GM12878 (cell line): ENCODE data around the gene CFAP47. TPM values are rescaled to one million over a fixed set of nuclear protein-coding genes. Genes with fewer than 3 reads are reported as not detected.

Experiments
- ATAC-seq: fragments of 200-7000 bp; cut with Tn5 transposase; 3 replicates; pipeline ENCODE4 v1.9.1; 2020; ENCODE audit warnings: mild to moderate bottlenecking, moderate library complexity
- BruUV-seq: library from RNA; stranded (reverse); fragments of 400-500 nt; replicated peaks from 2 replicates; lab custom pipeline; 2021; lab: Mats Ljungman, UMichigan
- CTCF ChIA-PET: fragments of 300-600 bp; sonication (Branson Sonifier 250); formaldehyde crosslinking; extraction: SDS; loops from one replicate; lab custom pipeline; 2021; ENCODE audit warnings: inconsistent platforms; lab: Yijun Ruan, JAX
- POLR2A ChIA-PET: fragments of 350-600 bp; formaldehyde crosslinking; extraction: SDS; loops from one replicate; lab custom pipeline; 2021; ENCODE audit warnings: inconsistent platforms; lab: Charles Lee
- RAD21 ChIA-PET: fragments of 300-600 bp; sonication (Branson Sonifier 250); formaldehyde crosslinking; loops from one replicate; lab custom pipeline; 2023; ENCODE audit warnings: antibody characterized with exemption; ENCODE audit not compliant: unreplicated experiment; lab: Charles Lee
- SMC1A ChIA-PET: fragments of 300-600 bp; sonication (Branson Sonifier 250); formaldehyde crosslinking; loops from one replicate; lab custom pipeline; 2023; ENCODE audit not compliant: unreplicated experiment, uncharacterized antibody; lab: Charles Lee
- DNase-seq: peaks from one replicate; pipeline ENCODE4 v3.0.0-alpha.2; 2011; ENCODE audit warnings: low read depth, low spot score
- FAIRE-seq: peaks from 3 replicates; lab custom pipeline; 2011; peaks lifted over from hg19 to GRCh38; lab: Jason Lieb, UNC
- H2AFZ ChIP-seq: 2 replicates; pipeline ENCODE4 v1.6.0; 2011; ENCODE audit warnings: low read depth, low read length, control low read depth; ENCODE audit not compliant: control insufficient read depth
- H3K27ac ChIP-seq: 2 replicates; pipeline ENCODE4 v1.5.1; 2011; ENCODE audit warnings: control low read depth; ENCODE audit not compliant: control insufficient read depth, insufficient read depth
- H3K27me3 ChIP-seq, 2 experiments: replicated peaks in 1 of 2; 2 replicates each; pipeline versions ENCODE4 v1.6.0 to v1.6.1; 2011; ENCODE audit warnings: low read length in 1 of 2; ENCODE audit not compliant: control insufficient read depth in 2 of 2, insufficient read depth in 2 of 2
- H3K36me3 ChIP-seq, 2 experiments: 2 replicates each; pipeline ENCODE4 v1.5.1; 2011; ENCODE audit warnings: low read length in 1 of 2; ENCODE audit not compliant: control insufficient read depth in 2 of 2, insufficient read depth in 2 of 2
- H3K4me1 ChIP-seq: 2 replicates; pipeline ENCODE4 v1.6.1; 2011; ENCODE audit warnings: mild to moderate bottlenecking, low read length, moderate library complexity, mixed read lengths; ENCODE audit not compliant: control insufficient read depth, insufficient read depth
- H3K4me2 ChIP-seq: 2 replicates; pipeline ENCODE4 v1.6.0; 2011; ENCODE audit warnings: control low read depth; ENCODE audit not compliant: control insufficient read depth, insufficient read depth
- H3K4me3 ChIP-seq: fragments of 200-600 bp; sonication (generic); 2 replicates; pipeline ENCODE4 v1.5.1; 2016
- H3K79me2 ChIP-seq: 2 replicates; pipeline ENCODE4 v1.6.0; 2011; ENCODE audit warnings: low read length; ENCODE audit not compliant: control insufficient read depth, insufficient read depth
- H3K9ac ChIP-seq: 2 replicates; pipeline ENCODE4 v1.8.0; 2011; ENCODE audit warnings: low read length, control low read depth, mixed read lengths; ENCODE audit not compliant: control insufficient read depth, insufficient read depth
- H3K9me3 ChIP-seq: replicated peaks from 3 replicates; pipeline ENCODE4 v1.5.1; 2011; ENCODE audit warnings: mild to moderate bottlenecking, low read length; ENCODE audit not compliant: control insufficient read depth, insufficient read depth
- H4K20me1 ChIP-seq: 2 replicates; pipeline ENCODE4 v1.6.0; 2011; ENCODE audit not compliant: control insufficient read depth, insufficient read depth
- BCLAF1 ChIP-seq: fragments of 450-650 bp; IDR thresholded peaks from 2 replicates; pipeline ENCODE4 v1.6.1; 2017; ENCODE audit warnings: antibody characterized with exemption, mild to moderate bottlenecking, moderate library complexity
- CBFB ChIP-seq: IDR thresholded peaks from 2 replicates; pipeline ENCODE4 v1.6.1; 2016; ENCODE audit warnings: antibody characterized with exemption, low read depth
- SMAD5 ChIP-seq: IDR thresholded peaks from 2 replicates; pipeline ENCODE4 v1.6.1; 2016; ENCODE audit warnings: antibody characterized with exemption, low read depth
- SREBF1 ChIP-seq: IDR thresholded peaks from 2 replicates; pipeline ENCODE4 v1.6.1; 2012; ENCODE audit warnings: mild to moderate bottlenecking, low read length
- STAT3 ChIP-seq: IDR thresholded peaks from 2 replicates; pipeline ENCODE4 v1.6.1; 2011; ENCODE audit warnings: low read depth, low read length, improper control_type of control experiment
- ZNF592 ChIP-seq: fragments of 450-650 bp; IDR thresholded peaks from 2 replicates; pipeline ENCODE4 v1.6.1; 2017; ENCODE audit warnings: mild to moderate bottlenecking, moderate library complexity
- WGBS: methylation state at CpG from one replicate; pipeline ENCODE4 v1.1.6; 2016; ENCODE audit warnings: low lambda C conversion rate; ENCODE audit not compliant: insufficient replicate concordance, insufficient coverage; ENCODE audit errors: missing lambda C conversion rate; 5-methylcytosine and 5-hydroxymethylcytosine counted together
- in situ Hi-C: fragments of 300-500 bp; cut with MboI; formaldehyde crosslinking; loops from 9 replicates; pipeline ENCODE4 v1.14.3; 2018; ENCODE audit warnings: mixed read lengths
- intact Hi-C: fragments of 100-400 bp; cut with micrococcal nuclease; formaldehyde crosslinking; loops from one replicate; pipeline ENCODE4 v1.14.2; 2022; ENCODE audit not compliant: unreplicated experiment
- polyA plus RNA-seq, 11 experiments: library from polyadenylated mRNA; depleted of rRNA in 4 of 11; unstranded in 6 of 11; stranded (reverse) in 5 of 11; fragments of >200 nt; fragmentation: Nextera tagmentation in 4 of 11; fragmentation: Illumina TruSeq in 1 of 11; extraction: Ambion mirVana in 4 of 11; extraction: Trizol in 1 of 11; gene quantifications; 1 replicate in 1 of 11; 2 replicates in 10 of 11; pipeline versions ENCODE4 v1.2.1 to v1.2.3, GENCODE V29; 2011 to 2016; ENCODE audit warnings: inconsistent platforms in 2 of 11, missing spikeins in 2 of 11, low read depth in 1 of 11
- total RNA-seq, 4 experiments: library from RNA; depleted of rRNA in 3 of 4; stranded (reverse); fragments of >200 nt in 3 of 4; fragmentation: Illumina TruSeq in 1 of 4; extraction: Trizol in 1 of 4; gene quantifications; 2 replicates each; pipeline versions ENCODE4 v1.2.1 to v1.2.3, GENCODE V29; 2013 to 2021

Gene CFAP47
- total and polyA plus RNA-seq, 10 of the 15 experiments (the other 5 are each of a cell fraction or from before 2014, with no cell fraction given), result 0.02 to 0.88 (median 0.06) TPM; not detected in 3

- no peak for TF ChIP-seq ZNF592
- TF ChIP-seq CBFB, result no peak
- no peak for TF ChIP-seq SREBF1
- TF ChIP-seq STAT3, result no peak
Measured at GRCh38 chrX:36388901-36389300, 469.4 kb downstream of the CFAP47 start (continued).

GRCh38 chrX:36401774-36402173 is 482.2 kb downstream of the CFAP47 start:
- DNase-seq (no peak), ATAC-seq (no peak), FAIRE-seq (no peak)
- intact Hi-C loops, result no loop called here
- no peak overlapping the region for H3K4me3 ChIP-seq
- H3K27ac ChIP-seq, result no peak overlapping the region
- H3K4me1 ChIP-seq, result no peaks in the 10 kb centered on the region
- no peak overlapping the region for H3K4me2 ChIP-seq
- no peaks in the 10 kb centered on the region for H3K9me3 ChIP-seq
- POLR2A ChIA-PET, result no interaction called here
- H3K79me2 ChIP-seq, result no peaks in the 10 kb centered on the region
- no TSS peak for BruUV-seq
- RAD21 ChIA-PET, result no interaction called here
- no peaks in the 10 kb centered on the region for H3K27me3 ChIP-seq
- H2AFZ ChIP-seq, result no peak overlapping the region
- in situ Hi-C loops, result no loop called here
- H3K9ac ChIP-seq, result no peak overlapping the region
- H4K20me1 ChIP-seq, result no peaks in the 10 kb centered on the region
- WGBS, result 49% methylated on average over 3 of the region's 3 CpGs
- CTCF ChIA-PET, result no interaction called here
- SMC1A ChIA-PET, result no interaction called here
- TF ChIP-seq BCLAF1, result no peak
- no peak for TF ChIP-seq SREBF1
- no peak for TF ChIP-seq SMAD5
- TF ChIP-seq, all 136 proteins: peak for 0
- H3K36me3 ChIP-seq, result no peaks in the 10 kb centered on the region
